Measurements from ENCODE around the gene TMEM223. TPM values are rescaled to one million over a fixed set of nuclear protein-coding genes. Genes with fewer than 3 reads are reported as not detected.
A peak's percentile ranks its signal among the peaks of the same experiment; 100 is the strongest.

The TMEM223 gene
- total RNA-seq, 1 donor from 2014 or later = 58.9 TPM

DNA sequence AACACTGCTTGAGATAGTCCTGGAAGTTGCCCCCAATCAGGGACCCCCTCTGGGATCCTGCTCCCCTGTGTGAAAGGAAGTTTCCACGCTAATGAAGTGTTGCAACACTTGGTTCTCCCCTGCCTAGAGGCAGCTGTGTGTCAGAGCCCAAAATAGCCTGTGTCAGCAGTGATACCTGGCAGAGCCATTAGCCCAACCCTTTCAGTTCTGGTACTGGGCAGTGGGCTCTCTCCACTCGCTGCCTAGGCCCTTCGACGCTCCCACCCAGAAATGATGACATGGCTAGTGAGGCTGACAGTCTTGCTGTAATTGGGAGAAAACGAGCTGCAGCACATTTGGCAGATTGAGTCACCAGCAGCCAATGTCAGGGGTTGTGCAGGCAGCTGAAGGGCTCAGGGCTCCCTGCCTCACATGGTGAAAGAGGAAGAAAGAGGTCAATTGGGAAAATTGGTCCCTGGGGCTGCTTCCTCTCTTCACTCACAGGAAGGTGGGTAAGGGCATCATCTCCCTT, 14.9 kb upstream of the TMEM223 start:
- TF ChIP-seq, protein P1, sequence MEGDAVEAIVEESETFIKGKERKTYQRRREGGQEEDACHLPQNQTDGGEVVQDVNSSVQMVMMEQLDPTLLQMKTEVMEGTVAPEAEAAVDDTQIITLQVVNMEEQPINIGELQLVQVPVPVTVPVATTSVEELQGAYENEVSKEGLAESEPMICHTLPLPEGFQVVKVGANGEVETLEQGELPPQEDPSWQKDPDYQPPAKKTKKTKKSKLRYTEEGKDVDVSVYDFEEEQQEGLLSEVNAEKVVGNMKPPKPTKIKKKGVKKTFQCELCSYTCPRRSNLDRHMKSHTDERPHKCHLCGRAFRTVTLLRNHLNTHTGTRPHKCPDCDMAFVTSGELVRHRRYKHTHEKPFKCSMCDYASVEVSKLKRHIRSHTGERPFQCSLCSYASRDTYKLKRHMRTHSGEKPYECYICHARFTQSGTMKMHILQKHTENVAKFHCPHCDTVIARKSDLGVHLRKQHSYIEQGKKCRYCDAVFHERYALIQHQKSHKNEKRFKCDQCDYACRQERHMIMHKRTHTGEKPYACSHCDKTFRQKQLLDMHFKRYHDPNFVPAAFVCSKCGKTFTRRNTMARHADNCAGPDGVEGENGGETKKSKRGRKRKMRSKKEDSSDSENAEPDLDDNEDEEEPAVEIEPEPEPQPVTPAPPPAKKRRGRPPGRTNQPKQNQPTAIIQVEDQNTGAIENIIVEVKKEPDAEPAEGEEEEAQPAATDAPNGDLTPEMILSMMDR (conservative IDR thresholded peaks at IDR 0.05; ENCODE audit: low read depth, low read length) = no peak
- H3K4me3 ChIP-seq (ENCODE audit: low read depth, low read length) = no peak overlapping the region
- DNase-seq (ENCODE audit: low read depth) = no peak

DNA sequence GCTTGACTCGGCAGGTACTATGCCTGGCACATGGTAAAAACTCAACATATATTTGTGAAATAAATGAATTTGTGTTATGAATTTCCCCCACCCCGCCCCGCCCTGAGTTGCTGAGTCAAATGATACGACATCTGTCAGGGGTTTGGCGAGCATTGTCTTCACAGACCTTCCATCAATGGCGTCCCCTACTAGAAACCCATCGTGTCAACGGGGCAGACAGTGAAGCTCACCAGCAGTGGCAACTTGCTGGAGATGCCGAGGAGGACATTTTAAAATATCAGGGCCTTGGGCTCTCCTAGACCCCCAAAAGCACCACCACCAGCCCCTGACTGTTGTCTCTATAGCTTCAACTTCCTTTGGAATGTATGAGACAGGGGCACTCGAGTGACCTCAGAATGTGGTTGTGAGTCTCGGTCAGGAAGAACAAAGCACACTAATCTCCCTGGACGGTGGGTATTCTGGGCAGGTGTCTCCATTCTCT, 14.2 kb upstream of the TMEM223 start:
- peak overlapping the region; percentile 93 for H3K4me3 ChIP-seq (ENCODE audit: low read depth, low read length)
- DNase-seq (ENCODE audit: low read depth) = no peak
- TF ChIP-seq, protein P1 (conservative IDR thresholded peaks at IDR 0.05; ENCODE audit: low read depth, low read length) = no peak

DNA sequence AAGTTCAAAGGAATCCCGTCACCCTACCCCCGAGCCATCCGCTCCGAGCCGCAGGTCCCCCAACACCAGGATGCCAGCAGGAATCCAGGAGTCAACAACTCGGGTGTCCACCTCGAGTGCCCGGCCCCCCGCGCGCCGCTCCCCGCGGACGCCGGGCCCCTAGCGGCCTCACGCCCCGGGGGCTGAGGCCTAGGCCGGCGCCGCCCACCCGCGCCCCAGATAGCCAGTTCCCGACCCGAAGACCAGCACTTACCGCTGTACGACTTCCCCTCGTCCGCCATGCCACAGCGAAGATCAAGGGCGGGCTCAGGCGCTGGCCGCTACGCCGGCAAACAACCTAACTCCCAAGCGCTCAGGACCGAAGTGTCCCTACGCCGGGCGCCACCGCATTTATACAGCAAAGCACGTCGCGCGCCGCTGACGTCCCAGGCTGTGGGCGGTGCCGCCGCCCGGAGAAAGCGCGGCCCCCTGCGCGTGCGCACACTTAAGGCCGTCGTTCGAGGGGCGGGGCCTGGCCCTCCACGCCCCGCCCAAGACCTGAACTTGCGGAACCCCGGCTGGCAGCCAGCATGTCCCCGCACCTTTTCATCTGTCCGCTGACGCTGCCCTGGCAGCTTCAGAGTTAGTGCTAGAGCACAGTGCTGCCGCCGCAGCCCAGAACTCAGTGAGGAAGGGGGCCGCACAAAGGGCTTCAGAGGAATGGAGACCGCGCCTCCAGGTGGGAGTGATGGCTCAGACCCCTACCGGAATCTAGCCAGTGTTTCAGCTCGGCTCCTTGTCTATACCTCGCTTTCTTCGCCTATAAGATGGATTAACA, 13.5 kb upstream of the TMEM223 start, which contains the start of gene NXF1:
Gene NXF1 (minus strand): TSS at position 365 of the 817 bp plus-strand sequence. CDS start 84 bp downstream, at position 281.
- peak within 1 kb of the TSS; percentile 93 for H3K4me3 ChIP-seq (ENCODE audit: low read depth, low read length)
- TF ChIP-seq, protein P1 (conservative IDR thresholded peaks at IDR 0.05; ENCODE audit: low read depth, low read length) = no peak
- DNase-seq (ENCODE audit: low read depth) = peak; percentile 20

DNA sequence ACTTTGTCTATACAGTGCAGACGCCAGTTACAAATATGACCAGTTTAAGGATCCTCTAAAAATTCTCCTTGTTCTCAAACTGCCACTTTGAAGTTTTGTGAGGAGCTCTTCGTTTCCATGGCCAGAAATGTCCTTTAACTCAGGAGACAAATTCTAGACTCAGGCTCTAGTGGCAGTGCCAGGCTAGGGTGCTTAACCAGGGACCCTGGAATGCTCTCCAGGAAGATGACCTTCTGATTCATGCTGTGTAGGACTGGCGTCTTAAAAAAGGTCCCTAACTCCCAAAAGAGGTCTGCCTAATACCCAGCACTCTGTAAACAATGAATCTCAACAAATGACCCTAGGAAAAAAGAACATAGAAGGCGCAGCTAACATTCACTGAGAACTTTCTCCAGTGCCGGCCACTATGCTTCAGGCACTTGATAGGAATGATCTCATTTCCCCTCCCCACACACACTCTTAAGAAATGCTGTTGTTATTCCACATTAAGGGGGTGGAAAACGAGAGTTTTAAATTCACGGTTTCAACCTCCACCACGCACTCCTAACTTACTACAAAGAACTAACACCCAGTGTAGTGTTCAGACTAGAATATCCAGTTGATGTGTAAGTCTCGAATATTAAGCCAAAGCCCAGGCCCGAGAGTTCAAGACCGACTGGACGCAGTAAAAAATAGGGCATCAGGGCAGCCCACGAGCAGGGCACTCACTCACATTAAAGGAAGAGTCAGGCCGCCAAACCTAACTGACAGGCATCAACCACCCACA, 12.7 kb upstream of the TMEM223 start:
- TF ChIP-seq, protein P1 (conservative IDR thresholded peaks at IDR 0.05; ENCODE audit: low read depth, low read length) = no peak
- DNase-seq (ENCODE audit: low read depth) = peak; percentile 35
- peak overlapping the region; percentile 93 for H3K4me3 ChIP-seq (ENCODE audit: low read depth, low read length)

DNA sequence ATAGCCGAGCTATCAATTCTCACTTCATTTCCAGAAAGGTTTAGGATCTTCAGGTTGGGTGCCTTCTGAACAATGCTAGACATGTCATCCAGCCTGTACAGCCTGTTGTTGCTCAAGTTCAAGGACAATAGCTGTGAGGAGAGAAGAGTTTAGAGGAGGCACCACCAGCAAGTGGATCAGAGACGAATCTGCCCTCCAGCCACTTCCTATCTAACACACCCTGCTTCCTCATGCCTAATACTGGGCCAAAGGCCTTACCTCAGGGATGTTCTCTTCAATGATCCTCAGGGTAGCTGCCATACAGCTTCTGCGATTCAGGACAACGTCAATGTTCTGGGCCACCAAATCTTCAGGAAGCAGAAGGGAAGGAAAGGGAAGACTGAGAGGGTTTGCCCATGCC, 9.3 kb upstream of the TMEM223 start:
- DNase-seq (ENCODE audit: low read depth) = no peak
- no peak overlapping the region for H3K4me3 ChIP-seq (ENCODE audit: low read depth, low read length)
- TF ChIP-seq, protein P1 (conservative IDR thresholded peaks at IDR 0.05; ENCODE audit: low read depth, low read length) = no peak

DNA sequence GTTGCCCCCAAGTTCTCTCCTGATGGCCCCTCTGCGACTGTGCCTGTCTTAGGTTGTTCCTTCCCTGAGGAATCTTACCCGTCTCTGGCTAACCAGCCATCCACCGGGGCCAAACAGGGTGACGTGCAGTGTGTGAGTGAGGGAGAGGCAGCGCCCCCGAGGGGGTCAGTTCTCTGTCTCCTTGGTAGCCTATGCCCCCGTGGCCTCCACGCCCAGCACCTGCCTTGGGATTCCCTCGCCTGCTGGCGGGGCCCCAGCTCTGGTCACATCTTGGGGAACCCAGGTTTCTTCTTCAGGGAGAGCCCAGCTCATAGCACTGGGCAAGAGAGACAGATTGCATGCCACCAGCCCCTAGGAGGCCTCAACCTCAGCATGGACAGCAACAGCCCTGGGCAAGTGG, 7.7 kb upstream of the TMEM223 start:
- TF ChIP-seq, protein P1 (conservative IDR thresholded peaks at IDR 0.05; ENCODE audit: low read depth, low read length) = no peak
- H3K4me3 ChIP-seq (ENCODE audit: low read depth, low read length) = no peak overlapping the region
- DNase-seq (ENCODE audit: low read depth) = no peak
